AG09309 (cell line): ENCODE data around the gene CRACR2B.
A peak's percentile ranks its signal among the peaks of the same experiment; 100 is the strongest.

ENCODE experiments used
- DNase-seq: peaks from one replicate; pipeline ENCODE4 v3.0.0-alpha.2; 2010; ENCODE audit warnings: low read depth
- H3K4me3 ChIP-seq: 2 replicates; pipeline ENCODE4 v1.5.1; 2011; ENCODE audit warnings: mild to moderate bottlenecking, low read depth, low read length, moderate library complexity; ENCODE audit not compliant: control insufficient read depth
- TF ChIP-seq, protein P1 (sequence below): IDR thresholded peaks from 2 replicates; pipeline ENCODE4 v1.5.1; 2011; ENCODE audit warnings: mild to moderate bottlenecking, low read depth, low read length, inconsistent platforms; ENCODE audit not compliant: insufficient read depth, control insufficient read depth; ENCODE audit errors: missing control alignments

Gene CRACR2B

DNA sequence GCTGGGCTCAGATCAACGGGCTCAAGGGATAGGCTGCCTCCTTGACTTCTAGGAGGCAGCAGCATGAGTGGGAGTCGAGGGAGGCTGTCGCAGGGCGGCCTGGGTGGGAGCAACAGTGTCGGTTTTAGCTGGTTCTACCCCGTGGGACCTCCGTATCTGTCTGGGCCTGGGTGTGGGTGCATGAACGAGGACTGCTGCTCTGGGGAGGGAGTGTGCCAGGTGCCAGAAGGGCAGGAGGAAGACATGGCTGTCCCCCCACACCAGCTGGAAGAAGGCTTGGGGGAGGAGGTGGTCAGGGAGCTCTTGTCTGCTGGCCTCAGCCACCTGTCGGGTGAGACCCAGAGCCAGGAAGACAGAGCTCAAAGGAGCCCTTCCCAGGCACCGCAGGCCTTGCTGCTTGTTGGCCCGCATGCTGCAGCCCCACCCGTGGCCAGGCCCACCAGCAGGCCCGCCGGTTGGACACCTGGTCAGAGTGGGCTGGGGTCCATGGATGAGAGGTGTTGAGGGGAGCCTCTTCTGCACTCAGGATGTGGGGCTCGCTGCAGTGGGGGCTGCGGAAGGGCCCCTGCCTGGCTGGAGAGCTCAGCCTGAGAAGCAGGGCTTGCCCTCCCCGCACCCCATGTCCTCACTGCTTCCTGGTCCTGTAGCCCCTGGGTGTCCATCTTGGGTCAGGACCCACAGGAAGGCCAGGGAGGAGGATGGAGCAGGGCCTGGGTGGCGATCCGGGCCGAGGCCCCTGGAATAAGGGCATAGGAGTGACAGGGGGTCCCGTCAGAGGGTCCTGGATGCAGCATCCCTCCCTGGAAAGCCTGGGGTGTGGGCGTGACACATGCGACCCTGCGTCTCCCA lies 41.3 kb upstream of the CRACR2B start:
- DNase-seq, result no peak
- no peak overlapping the region for H3K4me3 ChIP-seq
- TF ChIP-seq, protein P1, sequence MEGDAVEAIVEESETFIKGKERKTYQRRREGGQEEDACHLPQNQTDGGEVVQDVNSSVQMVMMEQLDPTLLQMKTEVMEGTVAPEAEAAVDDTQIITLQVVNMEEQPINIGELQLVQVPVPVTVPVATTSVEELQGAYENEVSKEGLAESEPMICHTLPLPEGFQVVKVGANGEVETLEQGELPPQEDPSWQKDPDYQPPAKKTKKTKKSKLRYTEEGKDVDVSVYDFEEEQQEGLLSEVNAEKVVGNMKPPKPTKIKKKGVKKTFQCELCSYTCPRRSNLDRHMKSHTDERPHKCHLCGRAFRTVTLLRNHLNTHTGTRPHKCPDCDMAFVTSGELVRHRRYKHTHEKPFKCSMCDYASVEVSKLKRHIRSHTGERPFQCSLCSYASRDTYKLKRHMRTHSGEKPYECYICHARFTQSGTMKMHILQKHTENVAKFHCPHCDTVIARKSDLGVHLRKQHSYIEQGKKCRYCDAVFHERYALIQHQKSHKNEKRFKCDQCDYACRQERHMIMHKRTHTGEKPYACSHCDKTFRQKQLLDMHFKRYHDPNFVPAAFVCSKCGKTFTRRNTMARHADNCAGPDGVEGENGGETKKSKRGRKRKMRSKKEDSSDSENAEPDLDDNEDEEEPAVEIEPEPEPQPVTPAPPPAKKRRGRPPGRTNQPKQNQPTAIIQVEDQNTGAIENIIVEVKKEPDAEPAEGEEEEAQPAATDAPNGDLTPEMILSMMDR, result no peak

DNA sequence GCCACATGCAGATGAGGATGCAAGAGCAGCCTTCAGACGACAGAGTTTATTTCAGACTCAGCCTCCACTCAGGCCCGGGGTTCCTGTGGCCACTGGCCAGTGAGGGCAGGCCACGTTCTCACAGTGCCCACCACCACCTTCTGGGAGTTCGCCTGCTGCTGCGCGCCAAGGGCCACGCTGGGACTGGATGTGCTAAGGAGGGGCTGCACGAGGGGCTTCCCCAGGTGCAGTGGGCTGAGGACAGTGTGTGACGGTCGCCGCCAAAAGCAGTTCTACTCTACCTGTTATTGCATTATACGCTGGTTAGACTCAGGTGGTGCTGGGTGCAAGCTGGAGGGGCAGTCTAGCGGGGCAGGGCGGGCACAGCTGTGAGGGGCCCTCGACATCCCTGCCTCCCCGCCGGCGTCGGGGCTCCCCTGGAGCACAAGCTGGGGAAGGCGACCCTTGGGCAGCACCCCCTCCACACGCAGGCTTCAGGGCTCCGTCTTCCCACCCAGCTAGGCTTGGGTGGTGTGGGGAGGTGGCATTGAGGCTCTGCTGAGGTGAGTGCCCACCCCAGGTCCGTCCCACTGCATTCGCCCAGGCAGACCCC lies 40.5 kb upstream of the CRACR2B start:
- no peak overlapping the region for H3K4me3 ChIP-seq
- TF ChIP-seq, protein P1, result no peak
- DNase-seq, result no peak

DNA sequence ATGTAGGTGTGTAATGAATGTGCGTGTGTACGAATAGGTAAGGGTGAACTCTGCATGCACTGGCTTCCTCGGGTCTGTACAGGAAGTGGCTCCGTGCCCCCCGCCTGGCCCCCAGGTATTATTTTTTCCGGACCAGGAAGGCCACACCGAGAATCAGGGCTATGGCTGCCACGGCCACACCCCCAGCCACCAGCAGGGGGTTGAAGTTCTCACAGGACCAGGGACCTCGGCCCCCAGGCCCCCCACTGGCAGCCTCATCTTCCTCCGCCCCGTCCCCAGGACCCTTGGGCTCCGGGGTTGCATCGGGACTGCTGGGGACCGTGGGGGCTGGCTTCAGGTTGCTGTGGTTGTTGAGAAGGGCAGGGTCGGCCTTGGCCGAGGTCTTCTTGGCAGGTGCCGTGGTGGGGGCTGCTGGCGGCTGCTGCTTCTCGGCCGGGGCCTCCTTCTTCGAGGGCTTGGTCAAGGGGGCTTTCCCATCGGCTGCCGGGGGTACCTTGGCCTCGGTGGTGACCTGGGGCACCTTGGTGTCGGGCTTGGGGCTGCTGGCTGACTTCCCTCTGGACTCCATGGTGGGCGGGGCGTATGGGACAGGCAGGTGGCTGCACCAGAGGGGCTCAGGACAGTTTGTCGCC lies 39.6 kb upstream of the CRACR2B start:
- DNase-seq, result no peak

DNA sequence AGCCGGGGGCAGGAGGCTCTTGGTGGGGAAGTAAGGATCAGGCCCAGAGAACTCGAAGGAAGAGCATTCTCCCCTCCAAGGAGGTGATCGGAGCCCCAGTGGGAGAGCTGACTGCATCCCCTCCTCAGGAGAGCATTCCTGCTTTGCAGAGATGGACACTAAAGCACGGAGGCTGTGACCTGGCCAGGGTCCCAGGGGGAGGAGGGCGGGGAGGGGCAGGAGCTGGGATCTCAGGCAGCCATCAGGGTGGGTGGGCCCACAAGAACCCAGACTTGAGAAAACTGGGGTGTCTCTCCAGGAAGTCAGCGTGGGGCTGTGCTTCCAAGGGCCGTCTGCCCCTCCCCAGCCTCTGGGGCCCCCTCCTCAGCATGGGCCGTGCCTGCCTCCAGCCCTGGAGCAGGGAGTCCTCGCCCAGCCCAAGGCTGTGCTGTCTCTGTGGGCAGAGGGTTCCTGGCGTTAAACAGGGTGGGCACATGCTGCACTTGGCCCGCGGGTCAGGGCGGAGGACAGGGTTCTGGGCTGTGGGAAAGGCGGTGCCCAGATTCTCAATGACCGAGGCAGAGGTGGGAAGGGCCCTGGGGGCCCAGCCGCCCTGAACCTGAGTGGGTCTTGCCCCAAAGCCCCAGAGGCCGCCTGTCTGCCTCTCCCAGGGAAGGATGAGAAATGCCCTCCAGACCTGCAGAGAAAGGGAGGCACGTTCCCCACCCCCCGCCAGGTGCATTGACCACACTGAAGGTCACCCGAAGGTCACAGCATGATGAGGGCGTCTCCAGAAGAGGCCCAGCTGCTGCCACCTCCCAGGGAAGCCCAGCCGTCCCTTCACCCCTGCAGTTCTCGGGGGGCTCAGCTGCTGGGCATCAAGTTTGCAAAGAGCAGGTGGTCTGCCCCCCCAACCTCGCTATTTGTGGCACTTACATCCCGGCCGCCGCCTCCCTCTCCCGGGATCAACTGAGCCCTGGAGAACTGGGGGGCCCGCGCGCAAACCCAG lies 38.5 kb upstream of the CRACR2B start:
- no peak for DNase-seq
- H3K4me3 ChIP-seq, result peak overlapping the region; percentile 12
- TF ChIP-seq, protein P1, result no peak

More for the DNA sequence above, 39.6 kb upstream of the CRACR2B start:
- TF ChIP-seq, protein P1, result no peak
- no peak overlapping the region for H3K4me3 ChIP-seq

GRCh38 chr11:789943-790342 lies 37.8 kb upstream of the CRACR2B start, which contains the start of gene CEND1:
Gene CEND1 (minus strand): TSS chr11:790090. CDS start chr11:788576, 1,514 bp downstream.
- TF ChIP-seq, protein P1, result no peak
- no peak for DNase-seq
- H3K4me3 ChIP-seq, result peak within 1 kb of the TSS; percentile 12
